ENCODE measurements around the gene PRRG2.
A peak's percentile ranks its signal among the peaks of the same experiment; 100 is the strongest.

Gene PRRG2

DNA sequence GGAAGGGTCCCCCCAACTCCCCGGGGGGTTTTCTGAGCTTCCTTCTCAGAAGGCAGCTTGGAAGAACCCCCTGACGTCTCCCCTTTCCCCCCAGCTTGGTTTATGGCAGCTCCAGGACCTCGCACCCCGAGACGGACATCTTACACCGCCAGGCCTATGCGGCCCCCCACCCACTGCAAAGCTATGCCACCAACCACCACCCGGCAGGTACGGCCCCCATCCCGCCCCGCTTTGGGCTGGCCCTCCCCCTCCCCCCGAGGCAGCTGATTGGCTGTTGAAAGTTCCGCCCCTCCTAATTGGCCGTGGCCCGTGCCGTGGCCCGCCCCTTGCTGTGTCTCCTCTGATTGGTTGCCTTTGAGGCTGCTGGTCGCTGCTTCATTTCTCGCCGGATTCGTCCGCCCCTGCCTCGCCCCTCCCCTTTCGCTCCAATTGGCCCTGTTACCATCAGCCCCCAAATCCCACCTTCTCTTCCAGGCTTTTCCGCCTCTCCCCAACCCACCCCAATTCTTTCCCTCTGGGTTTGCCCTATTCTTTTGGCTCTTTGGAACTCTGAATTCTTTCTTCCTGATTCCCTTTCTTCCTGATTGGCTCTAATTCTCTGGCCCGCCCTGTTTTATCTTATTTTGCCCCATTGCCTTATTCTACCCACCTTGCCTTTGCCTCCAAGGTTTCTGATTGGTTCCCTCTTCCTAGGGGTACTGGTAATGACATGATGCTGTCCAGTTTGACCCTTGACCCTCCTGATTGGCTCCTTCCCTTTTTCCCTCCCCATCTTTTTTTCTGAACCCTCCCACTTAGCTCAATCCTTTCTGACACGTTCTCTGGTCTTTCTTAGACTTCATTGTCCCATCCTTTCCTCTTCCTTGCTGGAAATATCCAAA, 12.4 kb downstream of the PRRG2 start:
- TF ChIP-seq JUND (IDR thresholded peaks at IDR 0.05; ENCODE audit: low read depth) = no peak
- in situ Hi-C loops (cut with HindIII; ENCODE audit: low pct_unique_long_range_greater_than_20kb, low sequenced_read_pairs) = no loop called here
- DNase-seq (ENCODE audit: low read depth in 1 of 2, low spot score in 1 of 2) = peak; percentile 93 to 99

DNA sequence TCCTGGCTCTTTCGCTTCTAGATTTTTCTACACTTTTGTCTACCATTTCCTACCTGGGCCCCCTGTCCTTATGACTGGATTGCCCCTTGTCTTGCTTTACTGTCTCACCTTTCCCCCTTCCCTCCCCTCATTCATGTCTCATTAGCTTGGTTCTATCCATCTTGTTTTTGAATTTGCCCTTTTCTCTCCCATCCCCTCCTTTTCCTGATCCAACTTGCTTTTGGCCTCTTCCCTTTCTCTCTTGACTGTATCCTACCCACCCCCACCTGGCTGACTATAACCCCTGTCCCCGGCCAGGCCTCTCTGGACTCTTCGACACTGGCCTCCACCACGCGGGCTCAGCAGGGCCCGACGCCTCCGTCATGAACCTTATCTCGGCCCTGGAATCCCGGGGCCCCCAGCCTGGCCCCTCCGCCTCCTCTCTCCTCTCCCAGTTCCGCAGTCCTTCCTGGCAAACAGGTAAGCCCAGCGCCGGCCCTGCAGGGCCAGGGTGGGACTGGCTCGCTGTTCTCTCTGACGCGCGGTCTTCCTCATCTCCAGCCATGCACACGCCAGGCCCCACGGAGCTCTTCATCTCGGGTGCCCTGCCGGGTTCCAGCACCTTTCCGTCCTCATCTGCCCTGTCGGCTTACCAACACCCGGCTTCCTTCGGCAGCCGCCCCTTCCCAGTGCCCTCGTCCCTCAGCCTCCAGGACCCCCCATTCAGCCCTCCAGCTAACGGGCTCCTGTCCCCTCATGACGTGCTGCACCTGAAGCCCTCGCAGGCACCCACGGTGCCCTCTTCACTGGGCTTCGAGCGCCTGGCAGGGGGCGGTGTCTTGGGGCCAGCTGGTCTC, 13.3 kb downstream of the PRRG2 start:
- no peak for DNase-seq (ENCODE audit: low read depth in 1 of 2, low spot score in 1 of 2)
- in situ Hi-C loops (cut with HindIII; ENCODE audit: low pct_unique_long_range_greater_than_20kb, low sequenced_read_pairs) = no loop called here
- TF ChIP-seq JUND (IDR thresholded peaks at IDR 0.05; ENCODE audit: low read depth) = no peak

DNA sequence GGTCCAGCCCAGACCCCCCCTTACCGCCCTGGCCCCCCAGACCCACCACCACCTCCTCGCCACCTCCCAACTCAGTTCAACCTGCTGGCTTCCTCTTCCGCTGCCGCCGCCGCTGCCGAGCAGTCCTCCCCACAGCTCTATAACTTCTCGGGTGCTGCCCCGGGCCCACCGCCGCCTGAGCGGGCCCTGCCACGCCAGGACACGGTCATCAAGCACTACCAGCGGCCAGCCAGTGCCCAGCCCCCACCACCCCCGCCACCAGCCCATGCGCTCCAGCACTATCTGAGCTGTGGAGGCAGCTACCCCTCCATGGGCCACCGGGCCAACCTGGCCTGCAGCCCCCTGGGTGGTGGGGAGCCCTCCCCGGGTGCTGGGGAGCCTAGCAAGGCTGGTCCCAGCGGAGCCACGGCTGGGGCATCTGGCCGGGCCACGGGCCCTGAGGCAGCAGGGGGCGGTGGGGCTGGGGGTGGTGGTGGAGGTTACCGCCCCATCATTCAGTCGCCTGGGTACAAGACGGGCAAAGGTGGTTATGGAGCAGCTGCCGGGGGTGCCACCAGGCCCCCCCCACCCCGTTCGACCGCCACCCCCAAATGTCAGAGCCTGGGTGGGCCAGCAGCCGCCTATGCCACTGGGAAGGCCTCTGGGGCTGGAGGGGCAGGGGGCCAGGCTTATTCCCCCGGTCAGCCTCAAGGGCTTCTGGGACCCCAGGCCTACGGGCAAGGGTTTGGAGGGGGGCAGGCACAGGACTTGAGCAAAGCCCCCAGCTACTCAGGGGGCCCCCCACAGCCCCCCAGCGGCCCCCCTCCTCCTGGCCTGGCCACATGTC, 14.1 kb downstream of the PRRG2 start:
- DNase-seq (ENCODE audit: low read depth in 1 of 2, low spot score in 1 of 2) = no peak
- TF ChIP-seq JUND (IDR thresholded peaks at IDR 0.05; ENCODE audit: low read depth) = no peak
- in situ Hi-C loops (cut with HindIII; ENCODE audit: low pct_unique_long_range_greater_than_20kb, low sequenced_read_pairs) = no loop called here

DNA sequence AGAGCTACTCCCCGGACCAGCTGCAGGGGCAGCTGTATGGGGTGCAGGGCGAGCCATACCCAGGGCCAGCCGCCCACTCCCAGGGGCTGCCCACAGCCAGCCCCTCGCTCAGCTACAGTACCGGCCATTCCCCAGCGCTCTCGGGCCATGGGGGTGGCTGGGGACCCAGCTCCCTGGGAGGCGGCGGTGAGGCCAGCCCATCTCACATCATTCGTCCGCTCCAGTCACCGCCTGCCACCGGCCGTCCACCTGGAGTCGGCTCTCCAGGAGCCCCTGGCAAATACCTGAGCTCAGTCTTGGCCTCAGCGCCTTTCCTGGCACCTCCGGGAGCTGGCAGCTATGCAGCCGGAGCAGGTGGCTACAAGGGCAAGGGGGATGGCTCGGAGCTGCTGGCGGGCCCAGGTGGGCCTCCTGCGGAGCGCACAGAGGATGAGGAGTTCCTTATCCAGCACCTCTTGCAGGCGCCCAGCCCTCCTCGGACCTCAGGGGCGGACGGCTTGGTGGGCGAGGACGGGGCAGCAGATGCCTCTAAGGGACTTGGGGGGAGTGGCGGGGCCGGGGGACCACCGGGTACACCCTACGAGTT, 14.8 kb downstream of the PRRG2 start:
- no peak for DNase-seq (ENCODE audit: low read depth in 1 of 2, low spot score in 1 of 2)
- in situ Hi-C loops (cut with HindIII; ENCODE audit: low pct_unique_long_range_greater_than_20kb, low sequenced_read_pairs) = no loop called here
- no peak for TF ChIP-seq JUND (IDR thresholded peaks at IDR 0.05; ENCODE audit: low read depth)

DNA sequence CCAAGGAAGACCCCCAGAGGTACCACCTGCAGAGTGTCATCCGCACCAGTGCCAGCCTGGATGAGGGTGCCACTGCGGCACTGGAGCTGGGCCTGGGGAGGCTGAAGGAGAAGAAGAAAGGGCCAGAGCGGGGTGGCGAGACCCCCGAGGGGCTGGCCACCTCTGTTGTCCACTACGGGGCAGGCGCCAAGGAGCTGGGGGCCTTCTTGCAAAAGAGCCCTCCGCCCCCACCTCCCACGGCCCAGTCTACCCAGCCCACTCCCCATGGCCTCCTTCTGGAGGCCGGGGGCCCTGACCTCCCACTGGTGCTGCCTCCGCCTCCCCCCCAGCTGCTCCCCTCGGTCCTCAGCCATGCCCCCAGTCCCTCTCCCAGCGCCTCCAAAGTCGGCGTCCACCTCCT, 15.3 kb downstream of the PRRG2 start:
- TF ChIP-seq JUND (IDR thresholded peaks at IDR 0.05; ENCODE audit: low read depth) = no peak
- no peak for DNase-seq (ENCODE audit: low read depth in 1 of 2, low spot score in 1 of 2)
- in situ Hi-C loops (cut with HindIII; ENCODE audit: low pct_unique_long_range_greater_than_20kb, low sequenced_read_pairs) = no loop called here

DNA sequence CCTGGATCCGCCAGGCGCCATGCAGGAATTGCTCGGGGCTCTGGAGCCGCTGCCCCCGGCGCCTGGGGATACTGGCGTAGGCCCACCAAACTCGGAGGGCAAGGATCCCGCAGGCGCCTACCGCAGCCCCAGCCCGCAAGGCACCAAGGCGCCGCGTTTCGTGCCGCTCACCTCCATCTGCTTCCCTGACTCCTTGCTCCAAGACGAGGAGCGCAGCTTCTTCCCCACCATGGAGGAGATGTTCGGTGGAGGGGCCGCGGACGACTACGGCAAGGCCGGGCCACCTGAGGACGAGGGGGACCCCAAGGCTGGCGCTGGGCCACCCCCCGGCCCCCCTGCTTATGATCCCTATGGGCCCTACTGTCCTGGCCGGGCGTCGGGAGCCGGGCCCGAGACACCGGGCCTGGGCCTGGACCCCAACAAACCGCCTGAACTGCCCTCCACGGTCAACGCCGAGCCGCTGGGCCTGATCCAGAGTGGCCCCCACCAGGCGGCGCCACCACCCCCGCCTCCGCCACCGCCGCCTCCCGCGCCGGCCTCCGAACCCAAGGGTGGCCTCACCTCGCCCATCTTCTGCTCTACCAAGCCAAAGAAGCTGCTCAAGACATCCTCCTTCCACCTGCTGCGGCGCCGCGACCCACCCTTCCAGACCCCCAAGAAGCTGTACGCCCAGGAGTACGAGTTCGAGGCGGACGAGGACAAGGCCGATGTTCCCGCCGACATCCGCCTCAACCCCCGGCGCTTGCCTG, 16.0 kb downstream of the PRRG2 start:
- in situ Hi-C loops (cut with HindIII; ENCODE audit: low pct_unique_long_range_greater_than_20kb, low sequenced_read_pairs) = no loop called here
- no peak for TF ChIP-seq JUND (IDR thresholded peaks at IDR 0.05; ENCODE audit: low read depth)
- DNase-seq (ENCODE audit: low read depth in 1 of 2, low spot score in 1 of 2) = no peak

DNA sequence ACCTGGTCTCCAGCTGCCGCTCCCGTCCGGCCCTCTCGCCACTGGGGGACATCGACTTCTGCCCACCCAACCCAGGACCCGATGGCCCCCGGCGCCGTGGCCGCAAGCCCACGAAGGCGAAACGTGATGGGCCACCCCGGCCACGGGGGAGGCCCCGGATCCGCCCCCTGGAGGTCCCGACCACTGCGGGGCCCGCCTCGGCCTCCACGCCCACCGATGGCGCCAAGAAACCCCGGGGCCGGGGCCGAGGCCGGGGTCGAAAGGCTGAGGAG, 16.5 kb downstream of the PRRG2 start:
- no peak for DNase-seq (ENCODE audit: low read depth in 1 of 2, low spot score in 1 of 2)
- no peak for TF ChIP-seq JUND (IDR thresholded peaks at IDR 0.05; ENCODE audit: low read depth)
- in situ Hi-C loops (cut with HindIII; ENCODE audit: low pct_unique_long_range_greater_than_20kb, low sequenced_read_pairs) = no loop called here

DNA sequence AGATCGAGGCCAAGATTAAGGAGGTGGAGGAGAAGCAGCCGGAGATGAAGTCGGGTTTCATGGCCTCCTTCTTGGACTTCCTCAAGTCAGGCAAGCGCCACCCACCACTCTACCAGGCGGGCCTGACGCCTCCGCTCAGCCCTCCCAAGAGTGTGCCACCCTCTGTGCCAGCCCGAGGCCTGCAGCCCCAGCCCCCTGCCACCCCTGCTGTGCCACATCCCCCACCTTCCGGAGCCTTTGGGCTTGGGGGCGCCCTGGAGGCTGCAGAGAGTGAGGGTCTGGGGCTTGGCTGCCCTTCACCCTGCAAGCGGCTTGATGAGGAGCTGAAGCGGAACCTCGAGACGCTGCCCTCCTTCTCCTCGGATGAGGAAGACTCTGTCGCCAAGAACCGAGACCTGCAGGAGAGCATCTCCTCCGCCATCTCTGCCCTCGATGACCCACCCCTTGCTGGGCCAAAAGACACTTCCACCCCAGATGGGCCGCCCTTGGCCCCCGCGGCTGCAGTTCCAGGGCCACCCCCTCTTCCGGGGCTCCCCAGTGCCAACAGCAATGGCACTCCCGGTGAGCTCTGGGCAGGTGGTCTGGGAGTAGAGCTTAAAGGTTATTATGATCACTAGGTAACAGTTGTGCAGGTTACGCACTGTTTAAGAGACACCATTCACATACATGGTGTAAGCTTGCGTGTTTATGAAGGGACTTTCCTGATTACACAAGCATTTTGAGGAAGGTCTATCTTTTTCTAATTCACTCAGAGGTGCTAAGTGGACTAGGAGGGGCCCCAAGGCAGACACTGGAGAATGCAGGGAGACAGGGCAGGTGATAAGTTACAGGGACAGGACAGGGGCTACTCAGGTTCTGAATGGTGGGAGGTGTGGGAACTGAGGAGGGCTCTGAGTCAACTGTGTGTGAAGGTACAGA, 18.5 kb downstream of the PRRG2 start:
- DNase-seq (ENCODE audit: low read depth in 1 of 2, low spot score in 1 of 2) = no peak
- no peak for TF ChIP-seq JUND (IDR thresholded peaks at IDR 0.05; ENCODE audit: low read depth)
- in situ Hi-C loops (cut with HindIII; ENCODE audit: low pct_unique_long_range_greater_than_20kb, low sequenced_read_pairs) = no loop called here

DNA sequence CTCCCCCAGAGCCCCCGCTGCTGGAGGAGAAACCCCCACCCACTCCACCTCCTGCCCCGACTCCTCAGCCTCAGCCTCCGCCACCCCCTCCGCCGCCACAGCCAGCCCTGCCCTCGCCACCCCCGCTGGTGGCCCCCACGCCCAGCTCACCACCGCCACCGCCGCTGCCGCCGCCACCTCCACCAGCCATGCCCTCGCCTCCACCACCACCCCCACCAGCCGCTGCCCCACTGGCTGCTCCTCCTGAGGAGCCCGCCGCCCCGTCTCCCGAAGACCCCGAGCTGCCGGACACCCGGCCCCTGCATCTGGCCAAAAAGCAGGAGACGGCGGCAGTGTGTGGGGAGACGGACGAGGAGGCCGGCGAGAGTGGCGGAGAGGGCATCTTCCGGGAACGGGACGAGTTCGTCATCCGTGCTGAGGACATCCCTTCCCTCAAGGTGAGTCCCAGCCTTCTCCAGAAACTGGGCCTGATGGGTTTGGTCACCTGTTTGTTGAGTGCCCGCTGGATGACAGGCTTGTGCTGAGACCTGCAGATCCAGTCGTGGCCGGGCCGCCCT, 20.4 kb downstream of the PRRG2 start:
- in situ Hi-C loops (cut with HindIII; ENCODE audit: low pct_unique_long_range_greater_than_20kb, low sequenced_read_pairs) = no loop called here
- no peak for TF ChIP-seq JUND (IDR thresholded peaks at IDR 0.05; ENCODE audit: low read depth)
- no peak for DNase-seq (ENCODE audit: low read depth in 1 of 2, low spot score in 1 of 2)

DNA sequence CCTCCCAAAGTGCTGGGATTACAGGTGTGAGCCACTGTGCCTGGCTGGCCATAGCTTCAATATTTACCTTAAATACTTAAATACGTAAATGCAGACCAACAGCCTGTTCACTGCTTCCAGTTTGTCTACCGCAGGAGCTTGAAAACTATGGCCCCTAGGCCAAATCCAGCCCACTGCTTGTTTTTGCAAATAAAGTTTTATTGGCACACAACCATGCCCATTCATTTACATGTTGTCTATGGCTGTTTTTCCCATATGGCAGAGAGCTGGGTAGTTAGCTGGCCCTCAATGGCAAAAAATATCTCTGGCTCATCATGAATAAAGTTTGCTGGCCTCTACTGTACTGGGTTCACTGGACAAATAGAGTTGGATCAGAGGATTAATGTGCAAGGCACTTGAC, 21.7 kb downstream of the PRRG2 start:
- no peak for TF ChIP-seq JUND (IDR thresholded peaks at IDR 0.05; ENCODE audit: low read depth)
- no peak for DNase-seq (ENCODE audit: low read depth in 1 of 2, low spot score in 1 of 2)
- in situ Hi-C loops (cut with HindIII; ENCODE audit: low pct_unique_long_range_greater_than_20kb, low sequenced_read_pairs) = no loop called here

DNA sequence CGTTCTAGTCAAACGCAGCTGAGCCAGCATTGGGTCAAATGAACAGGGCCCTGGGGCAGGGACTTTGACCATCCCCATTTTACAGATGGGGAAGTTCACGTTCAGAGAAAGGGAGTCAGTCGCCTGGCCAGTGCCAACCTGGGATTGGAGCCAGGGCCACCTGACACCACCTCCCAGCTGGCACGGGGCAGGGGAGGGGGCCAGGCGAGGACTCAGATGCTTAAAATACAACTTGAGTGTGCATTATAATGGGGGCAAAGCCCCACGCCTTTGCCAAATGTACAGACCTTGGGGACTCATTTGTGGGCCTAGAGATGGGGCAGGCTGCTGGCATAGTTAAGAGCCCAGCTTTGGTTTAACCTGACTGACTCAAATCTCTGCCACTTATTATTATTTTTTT, 24.5 kb downstream of the PRRG2 start:
- in situ Hi-C loops (cut with HindIII; ENCODE audit: low pct_unique_long_range_greater_than_20kb, low sequenced_read_pairs) = no loop called here
- no peak for DNase-seq (ENCODE audit: low read depth in 1 of 2, low spot score in 1 of 2)
- no peak for TF ChIP-seq JUND (IDR thresholded peaks at IDR 0.05; ENCODE audit: low read depth)

Measured in T47D (cell line).